ENCODE measurements around the gene CLPTM1L. TPM values are rescaled to one million over a fixed set of nuclear protein-coding genes. Genes with fewer than 3 reads are reported as not detected.

The CLPTM1L gene
- polyA plus RNA-seq, 1 experiment = 85.5 TPM

- H3K27ac ChIP-seq (ENCODE audit: low read depth, low read length) = no peak overlapping the region
- no peak overlapping the region for H3K4me3 ChIP-seq (ENCODE audit: low read depth, low read length)
- no peak for DNase-seq (ENCODE audit: low read depth, low spot score)
- POLR2A ChIA-PET = no interaction called here
- no peaks in the 10 kb centered on the region for H3K9me3 ChIP-seq (ENCODE audit: control insufficient read depth, insufficient read depth, low read length)
- TF ChIP-seq CTCF (IDR thresholded peaks at IDR 0.05; ENCODE audit: low read depth, low read length) = no peak
- CTCF ChIA-PET = no interaction called here
- H3K27me3 ChIP-seq (ENCODE audit: control insufficient read depth, insufficient read depth, low read length) = peaks cover 10% of the 10 kb centered on the region
These were observed 25.1 kb upstream of the CLPTM1L start for GRCh38 chr5:1370006-1370405.

- no peak overlapping the region for H3K4me3 ChIP-seq (ENCODE audit: low read depth, low read length)
- POLR2A ChIA-PET = no interaction called here
- no peak for TF ChIP-seq CTCF (IDR thresholded peaks at IDR 0.05; ENCODE audit: low read depth, low read length)
- CTCF ChIA-PET = no interaction called here
- DNase-seq (ENCODE audit: low read depth, low spot score) = no peak
- peaks cover 5% of the 10 kb centered on the region for H3K27me3 ChIP-seq (ENCODE audit: control insufficient read depth, insufficient read depth, low read length)
- H3K27ac ChIP-seq (ENCODE audit: low read depth, low read length) = no peak overlapping the region
- H3K9me3 ChIP-seq (ENCODE audit: control insufficient read depth, insufficient read depth, low read length) = no peaks in the 10 kb centered on the region
These were observed 23.9 kb upstream of the CLPTM1L start for GRCh38 chr5:1368756-1369155.

- ChIA-PET POLR2A (no interaction called here), CTCF (no interaction called here)
- DNase-seq (ENCODE audit: low read depth, low spot score) = no peak
- TF ChIP-seq CTCF (IDR thresholded peaks at IDR 0.05; ENCODE audit: low read depth, low read length) = no peak
- Histone ChIP-seq H3K27ac (ENCODE audit: low read depth, low read length) (no peak overlapping the region), H3K4me3 (ENCODE audit: low read depth, low read length) (no peak overlapping the region), H3K27me3 (ENCODE audit: control insufficient read depth, insufficient read depth, low read length) (peaks cover 6% of the 10 kb centered on the region), H3K9me3 (ENCODE audit: control insufficient read depth, insufficient read depth, low read length) (no peaks in the 10 kb centered on the region)
These were observed 23.3 kb upstream of the CLPTM1L start for GRCh38 chr5:1368236-1368635.

GRCh38 chr5:1367149-1367548, 22.2 kb upstream of the CLPTM1L start:
- TF ChIP-seq CTCF (IDR thresholded peaks at IDR 0.05; ENCODE audit: low read depth, low read length) = no peak
- ChIA-PET POLR2A (no interaction called here), CTCF (no interaction called here)
- no peak overlapping the region for H3K27ac ChIP-seq (ENCODE audit: low read depth, low read length)
- no peak overlapping the region for H3K4me3 ChIP-seq (ENCODE audit: low read depth, low read length)
- H3K27me3 ChIP-seq (ENCODE audit: control insufficient read depth, insufficient read depth, low read length) = peaks cover 6% of the 10 kb centered on the region
- H3K9me3 ChIP-seq (ENCODE audit: control insufficient read depth, insufficient read depth, low read length) = no peaks in the 10 kb centered on the region
- no peak for DNase-seq (ENCODE audit: low read depth, low spot score)

GRCh38 chr5:1366514-1366913, 21.6 kb upstream of the CLPTM1L start:
- CTCF ChIA-PET = no interaction called here
- no peak overlapping the region for H3K4me3 ChIP-seq (ENCODE audit: low read depth, low read length)
- TF ChIP-seq CTCF (IDR thresholded peaks at IDR 0.05; ENCODE audit: low read depth, low read length) = no peak
- POLR2A ChIA-PET = no interaction called here
- peaks cover 6% of the 10 kb centered on the region for H3K27me3 ChIP-seq (ENCODE audit: control insufficient read depth, insufficient read depth, low read length)
- H3K9me3 ChIP-seq (ENCODE audit: control insufficient read depth, insufficient read depth, low read length) = no peaks in the 10 kb centered on the region
- DNase-seq (ENCODE audit: low read depth, low spot score) = no peak
- H3K27ac ChIP-seq (ENCODE audit: low read depth, low read length) = no peak overlapping the region

Data from AG04450 (cell line).